Measurements from ENCODE around the gene RMND1. TPM values are rescaled to one million over a fixed set of nuclear protein-coding genes. Genes with fewer than 3 reads are reported as not detected.

RMND1 gene
- total and polyA plus RNA-seq, 2 of the 13 experiments (the other 11 are each of a cell fraction or from before 2014, with no cell fraction given) = 34.0 to 72.5 TPM

- TF ChIP-seq CSRNP1 (CRISPR knock-in tag; IDR thresholded peaks at IDR 0.05) (no peak; the same call in 1 of the 2 replicates), ZBTB20 (CRISPR knock-in tag; IDR thresholded peaks at IDR 0.05; ENCODE audit: borderline replicate concordance, low read depth) (0 out of 2 replicates have a peak, but pooled peaks have one; percentile 64), ZSCAN20 (CRISPR knock-in tag; IDR thresholded peaks at IDR 0.05; ENCODE audit: borderline replicate concordance) (peak; percentile 78), ZNF788 (CRISPR knock-in tag; IDR thresholded peaks at IDR 0.05; ENCODE audit: borderline replicate concordance) (peak; percentile 95), PHF20 (CRISPR knock-in tag; IDR thresholded peaks at IDR 0.05) (peak; percentile 66; the same call in 1 of the 2 replicates), ZNF30 (CRISPR knock-in tag; IDR thresholded peaks at IDR 0.05) (no peak), ZSCAN25 (CRISPR knock-in tag; IDR thresholded peaks at IDR 0.05) (0 out of 2 replicates have a peak, but pooled peaks have one; percentile 22), HMGXB4 (CRISPR knock-in tag; IDR thresholded peaks at IDR 0.05; ENCODE audit: borderline replicate concordance in 1 of 2, low read depth in 1 of 2) (peak; percentile 64 to 94; a peak in 2 of 4 replicates), ZNF441 (CRISPR knock-in tag; IDR thresholded peaks at IDR 0.05; ENCODE audit: borderline replicate concordance) (peak; percentile 24; the same call in 1 of the 2 replicates), SMC3 (IDR thresholded peaks at IDR 0.05; ENCODE audit: low read length) (no peak), SSRP1 (CRISPR knock-in tag; IDR thresholded peaks at IDR 0.05) (no peak), ZNF770 (CRISPR knock-in tag; IDR thresholded peaks at IDR 0.05) (peak; percentile 81), ZNF337 (CRISPR knock-in tag; IDR thresholded peaks at IDR 0.05; ENCODE audit: borderline replicate concordance, low read depth) (peak; percentile 46; the same call in 1 of the 2 replicates), SALL1 (CRISPR knock-in tag; IDR thresholded peaks at IDR 0.05) (peak; percentile 82)
- TF ChIP-seq, protein P1, sequence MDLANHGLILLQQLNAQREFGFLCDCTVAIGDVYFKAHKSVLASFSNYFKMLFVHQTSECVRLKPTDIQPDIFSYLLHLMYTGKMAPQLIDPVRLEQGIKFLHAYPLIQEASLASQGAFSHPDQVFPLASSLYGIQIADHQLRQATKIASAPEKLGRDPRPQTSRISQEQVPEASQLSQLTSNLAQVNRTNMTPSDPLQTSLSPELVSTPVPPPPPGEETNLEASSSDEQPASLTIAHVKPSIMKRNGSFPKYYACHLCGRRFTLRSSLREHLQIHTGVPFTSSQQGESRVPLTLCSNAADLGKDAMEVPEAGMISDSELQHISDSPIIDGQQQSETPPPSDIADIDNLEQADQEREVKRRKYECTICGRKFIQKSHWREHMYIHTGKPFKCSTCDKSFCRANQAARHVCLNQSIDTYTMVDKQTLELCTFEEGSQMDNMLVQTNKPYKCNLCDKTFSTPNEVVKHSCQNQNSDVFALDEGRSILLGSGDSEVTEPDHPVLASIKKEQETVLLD (CRISPR knock-in tag; IDR thresholded peaks at IDR 0.05; ENCODE audit: low read depth) = no peak
Measured at GRCh38 chr6:151389618-151390275, 62.2 kb downstream of the RMND1 start (continued).

Measured in HepG2 (cell line).